GM15510 (cell line): ENCODE measurements around the gene BACE2.

Experiments used
- POLR2A ChIP-seq: IDR thresholded peaks from 3 replicates; pipeline ENCODE4 v1.6.1; 2011; ENCODE audit warnings: borderline replicate concordance; ENCODE audit not compliant: insufficient read length; ENCODE audit errors: extremely low read depth

Gene BACE2

DNA sequence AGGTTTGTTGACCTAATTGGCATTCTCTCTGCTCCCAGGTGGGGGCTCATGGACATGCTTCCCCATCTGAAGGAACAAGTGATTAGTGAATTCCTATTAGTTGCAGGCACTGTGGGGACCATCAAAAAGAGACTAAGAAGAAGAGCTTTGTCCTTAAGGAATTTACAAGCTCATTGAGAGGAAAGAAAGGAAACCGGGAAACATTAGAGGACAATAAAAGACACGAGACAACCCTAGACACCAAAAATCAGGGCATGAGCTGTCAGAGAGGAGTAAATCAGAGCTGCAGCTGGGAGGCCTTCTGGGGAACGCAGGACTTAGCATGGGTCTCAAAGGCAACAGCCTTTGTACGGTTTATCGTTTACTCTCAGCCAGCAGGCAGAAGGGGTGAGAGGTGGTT, 45.1 kb downstream of the BACE2 start:
- no peak for TF ChIP-seq POLR2A

DNA sequence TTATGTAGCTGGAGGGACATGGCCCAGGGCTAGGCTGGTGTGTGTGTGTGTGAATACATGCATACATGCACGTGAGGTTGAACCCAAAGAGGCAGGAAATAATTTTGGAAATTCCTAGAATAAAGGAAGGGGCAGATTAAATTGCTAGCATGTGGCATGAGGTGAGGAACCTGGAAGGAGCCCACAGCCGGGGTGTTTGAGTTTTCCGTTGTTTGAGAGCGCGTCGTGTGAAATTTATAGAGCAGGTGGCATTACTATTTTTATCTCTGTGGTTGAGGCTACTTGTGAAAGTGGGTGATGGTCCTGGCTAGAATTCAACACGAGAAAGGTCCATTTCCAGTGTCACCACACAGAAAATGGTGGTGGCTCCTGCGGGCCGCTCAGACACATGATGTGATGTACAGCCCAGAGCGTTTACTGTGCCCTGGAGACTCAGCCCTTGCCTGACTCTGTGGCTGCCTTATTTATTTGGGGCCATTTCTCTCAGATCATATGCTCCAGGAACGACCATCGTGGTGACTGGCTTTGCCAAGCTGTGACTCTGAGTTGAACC, 48.0 kb downstream of the BACE2 start:
- no peak for TF ChIP-seq POLR2A

DNA sequence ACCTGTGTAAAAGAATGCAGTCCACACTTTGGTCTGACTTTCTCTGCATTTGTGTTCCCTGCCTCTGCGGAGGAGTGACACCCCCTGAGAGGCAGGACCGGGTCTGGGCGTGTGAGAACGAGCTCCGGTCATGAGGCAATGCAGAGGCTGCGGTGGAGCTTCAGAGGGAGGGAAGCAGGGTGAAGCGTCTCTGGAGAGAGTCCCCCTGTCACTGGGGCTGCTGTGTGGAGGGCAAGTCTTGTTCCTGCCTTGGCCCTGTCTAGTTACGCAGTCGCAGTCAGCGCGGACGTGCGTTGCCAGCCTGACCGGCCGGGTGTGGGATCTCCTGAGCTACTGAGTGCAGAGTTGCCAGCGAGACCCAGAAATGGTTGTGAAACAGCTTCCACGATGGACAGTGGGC, 48.5 kb downstream of the BACE2 start:
- TF ChIP-seq POLR2A, result no peak

DNA sequence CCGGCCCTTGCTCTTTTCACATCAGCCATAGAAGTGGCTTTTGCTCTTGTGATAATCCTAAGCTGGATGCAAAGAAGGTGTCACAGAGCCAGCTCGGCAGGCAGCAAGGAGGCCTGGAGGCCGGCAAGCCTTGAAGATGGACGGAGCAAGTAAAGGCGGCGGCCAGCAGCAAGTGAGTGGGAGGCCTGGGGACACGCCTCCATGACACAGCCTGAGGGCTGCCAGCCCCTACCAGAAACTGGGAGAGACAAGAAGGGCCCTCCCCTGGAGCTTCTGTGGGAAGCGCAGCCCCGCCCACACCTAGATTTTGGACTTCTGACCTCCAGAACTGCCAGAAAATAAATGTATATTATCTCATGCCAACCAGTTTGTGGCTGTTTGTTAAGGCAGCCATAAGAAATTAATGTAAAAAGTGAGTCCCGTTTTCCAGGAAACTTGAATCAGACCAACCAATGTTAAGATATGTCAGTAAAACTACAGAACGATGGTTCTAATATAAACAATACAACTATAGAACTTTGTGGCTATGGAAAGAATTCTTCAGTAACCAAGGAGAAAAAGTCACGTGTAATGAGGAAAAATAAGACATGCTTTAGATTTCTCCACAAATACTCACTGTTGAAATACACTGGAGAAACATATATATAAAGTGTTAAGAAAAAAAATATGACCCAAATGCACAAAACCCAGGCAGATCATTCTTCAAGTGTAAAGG, 49.9 kb downstream of the BACE2 start:
- no peak for TF ChIP-seq POLR2A

DNA sequence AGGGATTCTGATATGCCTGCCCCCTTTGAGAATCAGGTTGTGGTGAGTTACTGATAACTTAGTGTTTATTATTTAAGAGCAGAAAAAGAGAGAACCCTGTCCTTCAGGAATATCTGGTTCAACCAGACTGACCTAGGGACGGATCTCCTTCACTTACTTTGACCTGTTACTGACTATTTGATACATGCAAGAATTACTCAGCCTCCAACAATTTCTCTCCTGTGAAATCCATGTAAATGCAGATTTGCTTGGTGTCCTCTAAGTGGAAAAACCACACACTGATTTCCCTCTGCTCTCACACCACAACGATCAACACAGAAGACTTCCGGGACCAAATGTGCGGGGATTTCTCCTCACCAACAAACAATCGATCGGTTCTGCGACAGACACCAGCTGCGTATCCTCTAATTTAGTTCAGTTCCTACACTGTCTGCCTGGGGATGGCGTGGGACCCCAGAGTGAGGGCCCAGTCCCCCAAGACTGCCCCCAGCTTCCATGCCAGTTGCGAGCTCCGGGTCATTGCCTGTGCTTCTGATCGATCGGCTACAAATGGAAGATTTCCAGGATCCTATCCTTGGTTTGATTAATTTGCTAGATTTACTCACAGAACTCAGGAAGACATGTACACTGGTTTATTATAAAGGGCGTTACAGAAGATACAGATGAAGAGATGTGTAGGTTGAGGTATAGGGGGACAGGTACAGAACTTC, 51.7 kb downstream of the BACE2 start:
- no peak for TF ChIP-seq POLR2A

DNA sequence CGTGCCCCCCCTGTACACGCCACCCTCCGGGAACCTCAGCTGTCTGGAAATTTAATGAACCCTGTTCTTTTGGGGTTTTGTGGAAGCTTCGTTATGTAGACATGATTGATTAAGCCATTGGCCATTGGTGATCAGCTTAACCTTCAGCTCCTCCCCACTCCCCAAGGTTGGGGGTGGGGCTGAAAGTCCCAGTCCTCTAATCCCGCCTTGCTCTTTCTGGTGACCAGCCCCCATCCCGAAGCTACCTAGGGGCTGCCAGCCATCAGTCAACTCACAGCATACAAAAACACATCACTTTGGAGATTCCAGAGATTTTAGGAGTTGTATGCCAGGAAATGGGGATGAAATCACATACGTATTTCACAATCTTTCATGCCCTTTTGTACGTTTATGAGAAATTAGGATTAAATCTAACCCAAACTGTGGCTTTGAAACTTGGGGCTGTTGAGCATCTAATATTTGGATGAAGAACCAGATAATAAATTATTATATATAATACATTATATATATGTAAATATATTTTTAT, 52.3 kb downstream of the BACE2 start:
- no peak for TF ChIP-seq POLR2A

DNA sequence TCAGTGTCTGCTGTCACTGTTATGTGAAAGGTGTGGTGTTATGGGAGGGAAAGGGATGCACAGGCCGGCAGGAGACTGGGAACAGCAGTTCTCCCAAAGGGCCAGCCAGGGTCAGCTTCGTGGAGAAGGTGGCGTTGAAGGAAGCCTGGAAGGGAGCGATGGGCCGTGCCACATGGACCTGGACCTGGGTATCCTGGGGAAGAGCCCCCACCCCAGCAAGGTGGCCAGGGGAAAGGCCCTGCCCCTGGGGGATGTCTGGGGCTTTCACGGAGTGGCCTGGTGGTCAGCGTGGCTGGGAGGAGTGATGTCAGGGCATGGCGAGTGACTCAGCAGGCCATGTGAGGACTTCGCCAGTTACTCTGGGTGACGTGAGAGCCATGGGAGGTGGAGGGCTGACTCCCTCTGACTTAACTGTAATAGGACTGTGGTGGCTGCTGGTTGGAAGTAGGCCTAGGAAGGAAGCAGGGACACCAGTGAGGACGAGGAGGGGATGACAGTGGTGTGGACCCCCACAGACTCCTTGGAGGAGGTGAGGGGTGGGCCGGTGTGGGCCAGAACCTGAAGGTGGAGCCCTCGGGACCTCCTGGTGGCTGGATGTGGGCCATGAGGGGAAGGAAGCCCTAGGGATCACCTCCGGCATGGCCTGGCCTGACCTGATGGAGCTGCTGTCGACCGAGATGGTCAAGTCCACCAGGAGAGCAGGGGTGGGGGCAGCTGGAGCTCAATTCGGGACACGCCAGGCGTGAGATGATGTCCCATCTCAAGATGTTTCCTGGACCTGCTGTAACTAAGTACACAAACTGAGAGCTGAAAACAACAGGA, 54.5 kb downstream of the BACE2 start:
- no peak for TF ChIP-seq POLR2A

DNA sequence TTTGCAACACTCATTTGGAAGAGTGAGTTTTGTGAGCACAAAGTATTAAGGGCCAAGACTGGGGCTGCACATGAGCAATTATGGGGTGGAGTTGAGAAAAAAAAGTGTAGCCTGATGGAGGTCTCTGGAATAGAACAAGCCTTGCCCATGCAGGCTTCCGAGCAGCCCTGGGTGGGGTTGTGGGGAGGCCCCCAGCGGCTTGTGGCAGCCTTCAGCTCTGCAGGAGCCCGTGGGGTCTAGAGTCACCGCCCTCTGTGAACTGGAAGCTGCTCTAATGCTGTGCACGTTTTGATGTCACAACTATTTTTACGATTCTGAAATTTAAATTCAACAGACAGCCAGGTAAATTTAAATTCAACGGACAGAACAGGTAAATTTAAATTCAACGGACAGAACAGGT, 58.9 kb downstream of the BACE2 start:
- TF ChIP-seq POLR2A, result no peak

DNA sequence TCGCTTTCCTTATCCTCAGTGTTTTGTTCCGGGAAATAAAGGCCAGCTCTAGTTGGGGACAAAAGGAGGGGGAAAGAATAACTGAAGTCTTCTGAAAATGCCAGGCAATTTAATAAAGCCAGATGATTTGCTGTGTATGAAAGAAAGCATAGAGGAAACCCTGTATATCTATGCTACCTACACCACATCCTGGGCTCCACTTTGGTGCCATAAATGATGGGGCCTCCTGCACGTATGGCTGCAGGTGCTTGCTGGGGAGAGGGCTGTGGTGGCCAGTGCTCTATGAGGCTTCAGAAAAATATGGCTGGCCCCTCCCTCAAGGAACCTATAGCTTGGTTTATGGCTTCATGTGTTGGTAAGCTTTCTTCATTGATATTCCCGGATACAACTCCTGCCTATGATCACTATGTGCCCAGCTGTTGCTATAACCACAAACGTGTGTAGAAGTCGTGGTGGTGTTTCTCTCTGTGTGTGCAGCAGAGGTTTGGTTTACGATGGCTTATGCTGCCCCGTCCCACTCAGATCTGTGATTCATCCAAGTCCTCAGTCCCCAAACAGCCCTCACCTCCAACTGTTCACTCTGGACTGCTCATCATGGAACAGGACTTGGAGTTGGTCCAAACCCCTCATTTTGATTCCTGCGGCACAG, 59.5 kb downstream of the BACE2 start:
- TF ChIP-seq POLR2A, result no peak

DNA sequence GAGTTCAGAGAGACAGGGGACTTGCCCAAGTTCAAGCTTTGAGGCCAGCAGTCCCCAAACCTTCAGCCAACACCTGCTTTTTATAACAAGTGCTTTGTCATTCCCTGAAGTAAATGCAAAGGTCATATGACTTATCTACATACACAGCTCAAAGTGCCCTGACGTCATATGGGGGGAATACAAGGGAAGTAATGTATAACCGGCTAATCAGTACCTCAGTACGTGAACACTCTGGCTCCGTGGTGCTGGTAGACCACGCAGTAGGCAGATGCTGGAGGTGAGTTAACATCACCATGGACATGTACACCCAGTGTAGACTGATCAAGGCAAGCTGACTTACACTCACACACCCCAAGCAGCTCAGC, 60.0 kb downstream of the BACE2 start:
- TF ChIP-seq POLR2A, result no peak

DNA sequence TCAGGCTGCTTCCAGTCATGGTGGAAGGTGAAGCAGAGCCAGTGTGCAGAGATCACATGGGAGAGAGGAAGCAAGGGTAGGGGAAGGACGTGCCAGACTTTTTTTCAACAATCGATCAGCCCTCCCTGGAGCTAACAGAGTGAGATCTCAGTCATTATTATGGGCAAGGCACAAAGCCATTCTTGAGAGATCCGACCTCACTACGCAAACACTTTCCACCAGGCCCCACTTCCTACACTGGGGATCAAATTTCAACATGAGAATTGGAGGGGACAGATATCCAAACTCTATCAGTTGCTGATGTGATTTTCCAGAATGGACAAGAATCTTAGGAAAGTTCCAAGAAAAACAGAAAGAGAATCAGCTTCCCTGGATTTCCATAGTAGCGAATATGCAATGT, 60.5 kb downstream of the BACE2 start:
- no peak for TF ChIP-seq POLR2A

DNA sequence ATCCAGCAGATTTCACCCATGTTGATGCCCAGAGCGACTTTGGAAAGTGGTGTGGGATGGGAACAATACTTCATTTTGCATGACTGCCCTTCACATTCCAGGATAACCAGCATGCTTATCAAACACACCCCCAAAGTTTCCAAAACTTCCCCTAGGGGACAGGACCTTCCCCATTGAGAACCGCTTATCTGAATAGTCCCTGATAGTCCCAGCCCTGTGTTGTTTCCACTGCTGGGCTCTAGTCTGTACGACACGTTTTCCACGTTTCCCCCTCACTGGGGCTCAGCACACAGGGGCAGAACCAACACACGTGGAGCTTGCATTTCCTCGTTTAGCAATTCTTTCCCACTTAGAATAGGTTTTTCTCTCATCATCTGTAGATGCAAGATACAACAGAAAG, 61.0 kb downstream of the BACE2 start:
- TF ChIP-seq POLR2A, result no peak

DNA sequence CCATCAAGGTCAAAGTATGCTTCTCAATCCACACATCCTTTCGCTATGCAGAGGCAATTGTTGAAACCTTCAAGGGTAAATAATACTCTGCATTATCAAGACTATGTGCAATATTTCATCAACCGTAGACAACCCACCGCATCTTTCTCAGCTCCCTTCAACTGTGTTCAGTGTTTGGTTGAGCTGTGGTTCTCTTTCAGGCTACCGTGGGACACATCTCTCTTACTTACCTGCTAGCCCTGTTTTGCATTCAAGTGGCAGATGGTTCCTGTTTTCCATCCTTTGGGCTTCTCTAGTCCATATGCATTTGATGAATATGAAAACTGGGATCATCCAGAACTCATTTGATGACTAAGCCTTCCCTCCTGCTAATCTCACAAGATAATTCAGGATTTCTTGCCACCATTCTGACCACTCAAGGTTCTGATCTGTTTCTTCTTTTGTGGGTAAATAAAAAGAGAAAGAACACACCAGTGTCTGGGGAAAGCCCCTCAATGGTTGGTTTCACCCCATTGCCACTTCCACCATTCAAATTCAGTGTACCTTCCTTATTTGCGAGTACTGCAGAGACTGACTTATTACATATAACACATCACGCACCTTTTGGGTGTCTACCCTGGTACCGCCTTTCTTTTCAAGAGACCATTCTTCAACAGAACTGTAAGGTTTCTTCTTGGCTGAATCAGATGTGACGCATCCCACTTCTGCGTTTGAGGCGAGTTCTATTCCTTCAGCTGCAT, 61.7 kb downstream of the BACE2 start:
- no peak for TF ChIP-seq POLR2A

DNA sequence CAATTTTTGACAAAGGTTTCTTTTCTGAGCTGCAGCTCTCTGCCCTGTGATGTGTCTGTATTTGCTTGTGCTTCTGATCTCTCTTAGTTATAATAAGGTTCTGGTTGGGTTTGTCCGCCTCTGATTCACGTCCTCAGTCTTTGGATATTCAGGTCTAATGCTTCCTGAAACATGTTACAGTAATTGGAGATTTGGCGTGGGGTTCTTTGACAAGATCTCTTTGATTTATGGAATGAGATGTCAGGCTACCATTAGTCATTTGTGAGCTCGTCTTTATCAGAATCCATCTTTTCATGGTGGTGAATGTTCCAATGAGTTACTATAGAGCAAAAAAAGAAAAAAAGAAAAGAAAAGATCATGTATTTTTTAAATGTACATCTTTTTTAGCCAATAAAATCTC, 62.5 kb downstream of the BACE2 start:
- TF ChIP-seq POLR2A, result no peak
